ENCODE measurements around the gene OTOS. TPM values are rescaled to one million over a fixed set of nuclear protein-coding genes. Genes with fewer than 3 reads are reported as not detected.
A peak's percentile ranks its signal among the peaks of the same experiment; 100 is the strongest.

Gene OTOS
- total RNA-seq, 2 experiments from 2014 or later = not detected

DNA sequence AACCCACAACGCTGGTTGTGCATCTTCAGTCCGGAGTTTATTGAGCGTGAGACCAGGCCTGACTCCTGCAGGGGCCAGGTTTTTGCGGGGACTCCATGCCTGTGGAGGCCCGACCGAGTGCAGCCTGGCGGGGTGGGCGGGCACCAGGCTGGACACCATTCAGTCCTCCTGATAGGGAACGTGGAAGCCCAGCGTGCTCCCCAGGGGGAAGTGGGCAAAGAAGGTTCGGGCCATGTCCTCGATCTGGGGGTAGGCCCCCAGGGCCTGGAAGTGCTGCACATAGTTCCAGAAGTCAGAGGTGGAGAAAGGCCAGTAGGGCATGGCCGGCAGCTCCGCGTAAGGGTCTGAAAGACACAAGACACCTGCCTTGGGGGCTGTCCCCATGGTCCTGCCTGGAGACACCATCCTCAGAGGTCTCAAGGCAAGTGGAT is 1.4 kb downstream of the OTOS start:
- Mint-ChIP-seq H3K36me3 (ENCODE audit: low read depth) (peaks cover 1% of the 10 kb centered on the region), H3K27me3 (no peaks in the 10 kb centered on the region), H3K27ac (no peak overlapping the region), H3K4me3 (no peak overlapping the region), H3K9me3 (ENCODE audit: low read depth) (no peaks in the 10 kb centered on the region), H3K4me1 (peaks cover 23% of the 10 kb centered on the region)
- ChIA-PET CTCF (interaction anchor here (1.0 to 8.1 kb wide), 4 partner anchors 76 to 375 kb away, joined by 3 to 119 read pairs (median 4); no protein-coding TSS in a partner anchor), POLR2A (interaction anchor here (1.1 kb wide), 1 partner anchor 9 kb away, joined by 4 read pairs; no protein-coding TSS in a partner anchor)
- DNase-seq (no peak), ATAC-seq (no peak)
- intact Hi-C loops (cut with DNase I, micrococcal nuclease) = loop anchor here (5.0 to 10.0 kb wide), 2 partner anchors 296 to 812 kb away; partner anchors contain the start of gene GPC1 (in 1 of the 2)

DNA sequence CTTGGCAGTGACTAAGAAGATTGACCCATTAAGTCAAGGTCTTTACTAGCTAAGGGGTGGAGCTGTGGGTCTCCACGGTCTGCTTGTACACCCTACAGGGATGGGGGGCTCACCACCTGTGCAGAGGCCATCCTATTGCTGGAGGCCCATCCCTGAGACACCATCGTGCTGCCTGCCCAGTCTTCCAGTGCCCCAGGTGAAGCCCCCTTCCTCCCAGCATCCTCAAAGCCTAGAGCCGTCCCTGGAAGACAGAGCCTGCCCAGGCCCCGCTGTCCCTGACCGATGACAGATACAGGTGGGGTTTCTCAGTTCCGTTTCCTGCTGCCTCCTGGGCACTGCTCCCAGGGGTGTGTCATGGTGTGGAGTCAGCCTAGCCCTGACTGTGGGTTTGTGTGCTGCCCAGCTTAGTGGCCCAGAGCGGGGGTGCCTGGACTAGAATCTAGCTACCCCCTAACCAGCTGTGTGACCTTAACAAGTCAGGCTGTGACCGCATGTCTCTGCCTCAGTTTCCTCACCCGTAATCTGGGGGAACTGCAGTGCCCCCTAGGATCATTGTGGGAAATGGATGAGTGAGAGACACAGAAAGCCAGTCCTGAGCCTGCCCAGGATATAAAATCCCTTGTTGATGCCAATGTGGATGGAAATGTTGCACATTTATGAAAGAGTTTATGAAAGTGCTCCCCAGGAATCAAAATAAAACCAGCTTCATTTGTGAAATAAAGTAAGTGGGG is 2.0 kb downstream of the OTOS start:
- H3K4me3 Mint-ChIP-seq = no peak overlapping the region
- no peak for ATAC-seq
- H3K27me3 Mint-ChIP-seq = no peaks in the 10 kb centered on the region
- POLR2A ChIA-PET = no interaction called here
- no peak overlapping the region for H3K27ac Mint-ChIP-seq
- H3K36me3 Mint-ChIP-seq (ENCODE audit: low read depth) = peaks cover 6% of the 10 kb centered on the region
- DNase-seq = no peak
- CTCF ChIA-PET = interaction anchor here (8.1 kb wide), 1 partner anchor 78 kb away, joined by 119 read pairs; no protein-coding TSS in a partner anchor
- H3K9me3 Mint-ChIP-seq (ENCODE audit: low read depth) = no peaks in the 10 kb centered on the region
- H3K4me1 Mint-ChIP-seq = peaks cover 25% of the 10 kb centered on the region
- intact Hi-C loops (cut with DNase I, micrococcal nuclease) = loop anchor here (5.0 to 10.0 kb wide), 2 partner anchors 296 to 811 kb away; partner anchors contain the start of gene GPC1 (in 1 of the 2)

DNA sequence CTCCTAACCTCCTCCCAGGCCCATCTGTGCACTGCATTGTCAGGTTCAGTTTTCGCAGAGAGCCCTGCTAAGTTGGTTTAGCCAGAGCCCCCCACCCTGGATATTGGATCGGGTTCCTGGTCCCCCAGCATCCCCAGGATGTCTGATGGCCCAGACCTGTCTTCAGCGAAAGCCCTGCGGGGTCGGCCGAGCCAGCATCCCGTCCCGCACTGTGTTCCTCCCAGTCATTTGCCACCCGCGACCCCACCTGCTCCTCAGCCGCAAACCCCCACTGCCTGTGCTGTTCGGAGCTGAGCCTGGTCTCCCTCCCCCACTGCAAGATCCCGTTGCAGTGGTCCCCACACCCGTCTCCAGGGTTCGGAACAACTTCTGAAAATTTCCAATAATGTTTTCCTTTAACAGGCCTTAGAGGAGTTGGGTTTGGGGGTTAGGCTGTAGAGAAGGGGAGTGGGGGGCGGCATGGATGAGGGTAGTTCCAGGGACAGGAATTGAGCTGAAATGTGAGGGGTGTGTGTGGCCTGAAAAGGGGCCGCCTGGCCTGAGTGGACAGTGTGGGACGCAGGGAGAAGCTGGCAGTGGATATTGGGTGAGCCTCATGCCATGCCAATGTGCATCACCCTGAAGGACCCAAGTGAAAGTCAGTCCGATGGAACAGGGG is 2.7 kb downstream of the OTOS start:
- ChIA-PET CTCF (interaction anchor here (8.1 kb wide), 1 partner anchor 78 kb away, joined by 119 read pairs; no protein-coding TSS in a partner anchor), POLR2A (no interaction called here)
- peak overlapping the region; percentile 88 for H3K4me3 Mint-ChIP-seq
- H3K9me3 Mint-ChIP-seq (ENCODE audit: low read depth) = no peaks in the 10 kb centered on the region
- H3K27me3 Mint-ChIP-seq = no peaks in the 10 kb centered on the region
- ATAC-seq (no peak), DNase-seq (no peak)
- H3K36me3 Mint-ChIP-seq (ENCODE audit: low read depth) = peaks cover 11% of the 10 kb centered on the region
- H3K27ac Mint-ChIP-seq = no peak overlapping the region
- intact Hi-C loops (cut with DNase I, micrococcal nuclease) = loop anchor here (2.0 to 10.0 kb wide), 4 partner anchors 297 to 810 kb away; partner anchors contain the start of genes GPC1 (in 2 of the 2) and DUSP28 (in 1 of the 2)
- peaks cover 25% of the 10 kb centered on the region for H3K4me1 Mint-ChIP-seq

DNA sequence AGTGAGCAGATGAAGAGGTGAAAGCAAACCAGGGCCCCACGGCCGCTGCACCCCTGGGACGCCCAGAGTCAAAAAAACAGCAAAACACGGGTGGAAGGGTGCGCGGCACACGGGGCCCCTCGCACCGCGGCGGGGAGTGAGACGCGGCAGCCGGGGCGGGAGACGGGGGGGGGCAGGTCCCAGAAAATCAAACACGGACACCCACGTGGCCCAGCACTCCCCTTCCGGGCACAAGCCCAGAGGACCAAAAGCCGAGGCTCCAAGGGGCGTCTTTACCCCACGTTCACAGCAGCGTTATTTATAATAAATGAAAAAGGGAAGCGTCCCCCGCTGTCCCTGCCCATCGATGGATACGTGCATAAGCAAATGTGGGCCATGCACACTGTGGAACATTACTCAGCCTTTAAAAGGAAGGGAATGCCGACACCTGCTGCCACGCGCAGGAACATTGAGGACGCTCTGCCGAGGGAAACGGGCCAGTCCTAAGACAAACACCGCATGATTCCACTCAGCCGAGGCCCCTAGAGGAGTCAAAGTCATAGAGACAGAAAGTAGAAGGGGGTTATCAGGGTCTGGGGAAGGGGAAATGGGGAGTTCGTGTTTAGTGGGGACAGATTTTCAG is 3.7 kb downstream of the OTOS start:
- Mint-ChIP-seq H3K36me3 (ENCODE audit: low read depth) (peaks cover 17% of the 10 kb centered on the region), H3K9me3 (ENCODE audit: low read depth) (no peaks in the 10 kb centered on the region), H3K27ac (peak overlapping the region; percentile 79), H3K27me3 (no peaks in the 10 kb centered on the region), H3K4me3 (peak overlapping the region; percentile 88), H3K4me1 (peaks cover 25% of the 10 kb centered on the region)
- ChIA-PET POLR2A (no interaction called here), CTCF (no interaction called here)
- peak; percentile 48 for DNase-seq
- intact Hi-C loops (cut with DNase I, micrococcal nuclease) = loop anchor here (1.0 to 10.0 kb wide), 6 partner anchors 111 to 809 kb away; partner anchors contain the start of genes GPC1 (in 2 of the 2), DUSP28 (in 1 of the 2), HDAC4 (in 1 of the 2) and NDUFA10 (in 1 of the 2)
- ATAC-seq = peak; percentile 20

DNA sequence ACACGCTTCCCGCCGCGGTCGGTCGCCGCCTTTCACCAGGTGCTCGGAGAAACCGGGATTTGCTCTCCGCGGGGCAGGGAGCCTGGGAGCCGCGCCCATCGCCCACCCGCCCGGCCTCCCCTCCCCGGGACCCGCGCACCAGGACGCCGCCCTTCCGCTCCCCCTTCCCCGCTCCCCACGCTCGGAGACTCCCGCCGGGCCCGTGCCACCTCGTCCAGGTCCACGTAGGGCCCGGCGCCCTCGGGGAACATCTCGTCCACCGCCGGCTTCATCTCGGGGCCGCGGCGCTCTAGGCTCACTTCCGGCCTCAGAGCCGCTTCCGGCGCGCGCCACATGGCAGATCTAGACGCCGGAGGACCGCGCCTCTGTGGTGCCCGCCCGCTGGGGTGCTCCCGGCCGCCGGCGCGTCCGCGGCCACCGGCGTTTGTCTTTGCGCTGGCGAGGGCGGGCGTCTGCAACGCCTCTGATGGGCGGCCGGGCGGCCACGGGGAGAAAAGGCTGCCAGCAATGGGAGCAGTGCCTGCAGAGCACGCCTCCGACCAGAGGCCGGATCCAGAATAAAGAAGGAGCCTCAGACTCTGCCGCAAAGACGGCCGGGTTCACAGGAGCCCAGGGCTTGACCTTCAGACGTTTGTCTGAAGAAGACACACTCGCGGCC is 4.3 kb downstream of the OTOS start, which contains the start of gene COPS9:
COPS9 (minus strand) TSS at position 293 of the 658 bp plus-strand sequence; CDS start at position 272, 21 bp downstream.
- H3K4me1 Mint-ChIP-seq = peaks cover 25% of the 10 kb centered on the region
- intact Hi-C loops (cut with DNase I, micrococcal nuclease) = loop anchor here (1.0 to 10.0 kb wide), 6 partner anchors 111 to 809 kb away; partner anchors contain the start of genes GPC1 (in 2 of the 2), DUSP28 (in 1 of the 2), HDAC4 (in 1 of the 2) and NDUFA10 (in 1 of the 2)
- H3K27me3 Mint-ChIP-seq = no peaks in the 10 kb centered on the region
- peak within 1 kb of the TSS; percentile 91 for H3K27ac Mint-ChIP-seq
- H3K4me3 Mint-ChIP-seq = peak within 1 kb of the TSS; percentile 88
- peak; percentile 93 for DNase-seq
- ChIA-PET POLR2A (no interaction called here), CTCF (no interaction called here)
- ATAC-seq = peak; percentile 96
- H3K36me3 Mint-ChIP-seq (ENCODE audit: low read depth) = peaks cover 20% of the 10 kb centered on the region
- H3K9me3 Mint-ChIP-seq (ENCODE audit: low read depth) = no peaks in the 10 kb centered on the region

DNA sequence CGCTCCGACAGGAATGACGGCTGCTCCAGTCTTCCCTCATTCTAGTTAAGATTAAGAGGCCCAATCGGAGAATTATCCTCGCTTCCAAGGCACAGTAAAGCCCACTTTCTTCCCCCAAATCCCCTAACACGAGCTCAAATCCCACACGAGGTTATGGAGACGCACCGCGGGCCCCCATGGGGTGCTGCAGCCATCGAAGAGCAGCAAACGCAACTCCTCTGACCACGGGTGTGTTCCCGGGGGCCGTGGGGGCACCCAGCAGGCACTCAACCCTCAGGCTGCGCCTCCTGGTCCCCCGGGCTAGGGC is 4.8 kb downstream of the OTOS start:
- no peaks in the 10 kb centered on the region for H3K9me3 Mint-ChIP-seq (ENCODE audit: low read depth)
- intact Hi-C loops (cut with DNase I, micrococcal nuclease) = loop anchor here (1.0 to 10.0 kb wide), 6 partner anchors 110 to 808 kb away; partner anchors contain the start of genes GPC1 (in 2 of the 2), DUSP28 (in 1 of the 2), HDAC4 (in 1 of the 2) and NDUFA10 (in 1 of the 2)
- CTCF ChIA-PET = interaction anchor here (0.6 to 1.8 kb wide), 3 partner anchors 8 to 75 kb away, joined by 4 to 8 read pairs (median 7); no protein-coding TSS in a partner anchor
- DNase-seq = no peak
- H3K27ac Mint-ChIP-seq = peak overlapping the region; percentile 91
- no peaks in the 10 kb centered on the region for H3K27me3 Mint-ChIP-seq
- POLR2A ChIA-PET = no interaction called here
- peak overlapping the region; percentile 88 for H3K4me3 Mint-ChIP-seq
- peaks cover 25% of the 10 kb centered on the region for H3K36me3 Mint-ChIP-seq (ENCODE audit: low read depth)
- peaks cover 25% of the 10 kb centered on the region for H3K4me1 Mint-ChIP-seq
- ATAC-seq = peak; percentile 10

DNA sequence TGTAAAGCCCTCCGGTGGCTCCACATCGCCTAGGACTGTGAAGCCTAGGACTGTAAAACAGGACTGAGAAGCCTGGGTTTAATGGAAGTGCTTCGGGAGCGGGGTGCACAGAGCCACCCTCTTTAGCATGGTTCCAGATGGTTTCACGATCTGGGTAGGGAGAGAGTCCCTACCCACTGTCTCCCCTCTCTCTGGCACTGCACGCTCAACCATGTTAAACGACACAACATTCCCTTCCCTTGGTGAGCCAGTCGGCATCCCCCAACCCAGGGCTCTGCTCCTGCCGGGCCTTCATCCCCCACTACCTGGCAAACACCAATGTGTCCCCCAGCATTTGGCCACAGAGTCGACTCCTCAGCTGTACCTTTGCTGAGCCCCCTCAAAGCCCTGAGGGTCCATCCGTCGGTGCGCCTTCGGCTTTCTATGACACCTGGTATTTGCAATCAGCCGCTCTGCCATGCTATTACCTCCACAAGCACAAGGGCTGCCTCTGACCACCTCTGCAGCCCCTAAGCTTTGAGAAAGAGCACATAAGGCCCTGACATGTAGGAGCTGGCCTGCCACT is 5.4 kb downstream of the OTOS start:
- CTCF ChIA-PET = interaction anchor here (0.6 to 1.8 kb wide), 3 partner anchors 9 to 74 kb away, joined by 4 to 8 read pairs (median 7); no protein-coding TSS in a partner anchor
- Mint-ChIP-seq H3K9me3 (ENCODE audit: low read depth) (no peaks in the 10 kb centered on the region), H3K27me3 (no peaks in the 10 kb centered on the region), H3K27ac (peak overlapping the region; percentile 91), H3K36me3 (ENCODE audit: low read depth) (peaks cover 31% of the 10 kb centered on the region), H3K4me1 (peaks cover 25% of the 10 kb centered on the region), H3K4me3 (peak overlapping the region; percentile 88)
- intact Hi-C loops (cut with DNase I, micrococcal nuclease) = loop anchor here (5.0 to 10.0 kb wide), 2 partner anchors 300 to 808 kb away; partner anchors contain the start of gene GPC1 (in 1 of the 2)
- POLR2A ChIA-PET = no interaction called here
- ATAC-seq (no peak), DNase-seq (no peak)

DNA sequence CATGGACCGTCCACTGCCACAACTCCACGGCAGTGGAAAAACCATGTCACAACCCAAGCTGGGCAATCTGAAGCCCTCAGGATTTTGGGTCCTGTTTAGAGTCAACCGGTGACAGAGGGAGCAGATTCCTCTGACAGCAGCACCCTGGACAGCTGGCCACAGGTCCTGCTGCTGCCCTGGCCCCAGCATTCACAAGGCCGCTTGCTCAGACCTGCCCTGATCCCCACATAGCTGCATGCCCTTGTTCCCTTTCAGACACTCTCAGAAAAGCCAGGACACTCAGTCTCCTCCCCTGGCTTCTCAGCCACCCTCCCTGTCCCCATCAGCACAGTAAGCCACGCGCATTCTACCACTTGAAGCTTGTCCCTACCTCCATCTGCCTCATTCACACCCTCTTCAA is 6.0 kb downstream of the OTOS start:
- peak overlapping the region; percentile 88 for H3K4me3 Mint-ChIP-seq
- DNase-seq (no peak), ATAC-seq (no peak)
- no peaks in the 10 kb centered on the region for H3K9me3 Mint-ChIP-seq (ENCODE audit: low read depth)
- intact Hi-C loops (cut with DNase I, micrococcal nuclease) = loop anchor here in 1 of 2 experiments (10.0 kb wide), 1 partner anchor 300 kb away; the partner anchor contains the start of gene GPC1
- ChIA-PET CTCF (interaction anchor here (1.8 kb wide), 1 partner anchor 9 kb away, joined by 7 read pairs; no protein-coding TSS in a partner anchor), POLR2A (no interaction called here)
- H3K36me3 Mint-ChIP-seq (ENCODE audit: low read depth) = peaks cover 35% of the 10 kb centered on the region
- peaks cover 25% of the 10 kb centered on the region for H3K4me1 Mint-ChIP-seq
- H3K27ac Mint-ChIP-seq = peak overlapping the region; percentile 91
- no peaks in the 10 kb centered on the region for H3K27me3 Mint-ChIP-seq

DNA sequence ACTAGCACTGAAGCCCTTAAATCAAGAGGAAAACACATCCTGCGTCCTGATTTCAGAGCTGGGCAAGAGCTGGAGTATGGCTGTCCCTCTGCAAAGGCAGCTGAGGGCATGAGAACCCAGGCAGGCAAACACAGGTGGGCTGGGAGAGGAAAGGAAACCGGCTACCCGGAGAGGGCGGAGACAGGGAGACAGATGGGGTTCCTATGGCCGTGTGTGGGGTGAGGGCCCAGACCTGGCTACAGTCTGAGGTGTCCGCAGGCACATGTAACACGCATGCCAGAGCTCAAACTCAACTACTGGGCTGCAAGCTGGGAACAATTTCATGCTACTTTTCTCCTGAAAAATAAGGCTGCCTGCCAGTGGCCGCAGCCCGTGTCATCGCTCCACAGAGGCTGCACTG is 7.1 kb downstream of the OTOS start:
- peaks cover 37% of the 10 kb centered on the region for H3K36me3 Mint-ChIP-seq (ENCODE audit: low read depth)
- ATAC-seq (no peak), DNase-seq (no peak)
- H3K9me3 Mint-ChIP-seq (ENCODE audit: low read depth) = no peaks in the 10 kb centered on the region
- H3K4me3 Mint-ChIP-seq = peak overlapping the region; percentile 22
- intact Hi-C loops (cut with DNase I, micrococcal nuclease) = loop anchor here in 1 of 2 experiments (10.0 kb wide), 1 partner anchor 301 kb away; the partner anchor contains the start of gene GPC1
- no peak overlapping the region for H3K27ac Mint-ChIP-seq
- ChIA-PET CTCF (no interaction called here), POLR2A (interaction anchor here (0.8 kb wide), 1 partner anchor 59 kb away, joined by 3 read pairs; no protein-coding TSS in a partner anchor)
- peaks cover 25% of the 10 kb centered on the region for H3K4me1 Mint-ChIP-seq
- no peaks in the 10 kb centered on the region for H3K27me3 Mint-ChIP-seq

DNA sequence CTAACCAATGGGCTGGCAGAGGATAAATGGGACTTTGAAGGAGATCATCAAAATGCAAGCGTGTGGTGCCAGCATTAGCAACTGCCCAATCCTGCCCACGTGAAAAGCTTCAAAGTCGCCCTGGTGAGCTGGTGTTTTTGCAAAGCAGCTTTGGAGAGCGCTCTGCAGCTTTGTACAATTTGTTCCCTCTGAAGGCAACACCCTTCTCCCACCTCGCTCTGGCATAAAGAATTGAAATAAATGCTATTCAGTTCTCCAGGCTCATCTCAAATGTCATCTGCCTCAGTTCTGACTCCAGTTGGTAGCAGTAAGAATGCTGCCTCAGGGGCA is 7.8 kb downstream of the OTOS start:
- Mint-ChIP-seq H3K9me3 (ENCODE audit: low read depth) (no peaks in the 10 kb centered on the region), H3K4me1 (peaks cover 25% of the 10 kb centered on the region)
- POLR2A ChIA-PET = interaction anchor here (0.8 kb wide), 1 partner anchor 58 kb away, joined by 3 read pairs; no protein-coding TSS in a partner anchor

More for the DNA sequence above, 7.8 kb downstream of the OTOS start:
- intact Hi-C loops (cut with DNase I, micrococcal nuclease) = loop anchor here in 1 of 2 experiments (10.0 kb wide), 1 partner anchor 302 kb away; the partner anchor contains the start of gene GPC1
- CTCF ChIA-PET = no interaction called here
- ATAC-seq (no peak), DNase-seq (no peak)
- Mint-ChIP-seq H3K27me3 (no peaks in the 10 kb centered on the region), H3K36me3 (ENCODE audit: low read depth) (peaks cover 45% of the 10 kb centered on the region), H3K4me3 (no peak overlapping the region), H3K27ac (no peak overlapping the region)
